ENCODE results near the gene EFNA5. TPM values are rescaled to one million over a fixed set of nuclear protein-coding genes. Genes with fewer than 3 reads are reported as not detected.

EFNA5 gene
- total and polyA plus RNA-seq, 4 donors = 0.14 to 0.93 (median 0.54) TPM

- H3K4me1 ChIP-seq (ENCODE audit: control insufficient read depth in 4 of 4, insufficient read depth in 4 of 4, low read length in 3 of 4) = no peaks in the 10 kb centered on the region
- DNase-seq (ENCODE audit: low spot score) = no peak
- no peaks in the 10 kb centered on the region for H3K9me3 ChIP-seq (ENCODE audit: control insufficient read depth in 4 of 4, low read length in 3 of 4)
- H3K27ac ChIP-seq (ENCODE audit: low read depth in 1 of 2, low read length in 2 of 2) = no peak overlapping the region
- no peaks in the 10 kb centered on the region for H3K27me3 ChIP-seq (ENCODE audit: control insufficient read depth in 4 of 4, insufficient read depth in 4 of 4, low read length in 3 of 4)
- 80% methylated on average over 1 of the region's 1 CpG for WGBS
- no peaks in the 10 kb centered on the region for H3K36me3 ChIP-seq (ENCODE audit: control insufficient read depth in 4 of 4, insufficient read depth in 3 of 4, low read depth in 1 of 4, low read length in 3 of 4)
- TF ChIP-seq RXRA (IDR thresholded peaks at IDR 0.05) = no peak
- no peak for TF ChIP-seq YY1 (IDR thresholded peaks at IDR 0.05)
- TF ChIP-seq RAD21 (IDR thresholded peaks at IDR 0.05) = no peak
- no peak for TF ChIP-seq GABPA (IDR thresholded peaks at IDR 0.05 in 1 of 2, conservative IDR thresholded peaks at IDR 0.05 in 1 of 2)
- no peak for TF ChIP-seq REST (IDR thresholded peaks at IDR 0.05)
- no peak for TF ChIP-seq NR2F2 (IDR thresholded peaks at IDR 0.05)
- no peak for TF ChIP-seq SP1 (IDR thresholded peaks at IDR 0.05)
- TF ChIP-seq JUND (IDR thresholded peaks at IDR 0.05) = no peak
- TF ChIP-seq CTCF (IDR thresholded peaks at IDR 0.05; ENCODE audit: low read depth, low read length, missing input control) = no peak
- no peak for TF ChIP-seq FOXA1 (IDR thresholded peaks at IDR 0.05)
- no peak for TF ChIP-seq HNF4A (conservative IDR thresholded peaks at IDR 0.05)
- no peak for TF ChIP-seq ZBTB33 (IDR thresholded peaks at IDR 0.05)
- TF ChIP-seq FOXA2 (IDR thresholded peaks at IDR 0.05) = no peak
- no peak for TF ChIP-seq MAX (IDR thresholded peaks at IDR 0.05)
- TF ChIP-seq TAF1 (conservative IDR thresholded peaks at IDR 0.05) = no peak
- no peak for TF ChIP-seq ATF3 (IDR thresholded peaks at IDR 0.05)
- no peak overlapping the region for H3K4me3 ChIP-seq (ENCODE audit: low read depth in 1 of 3, low read length in 3 of 3)
- H3K9ac ChIP-seq (ENCODE audit: low read depth in 1 of 2, low read length in 2 of 2) = no peak overlapping the region
Observed at GRCh38 chr5:107415762-107416161, 255.0 kb downstream of the EFNA5 start.

GRCh38 chr5:107414802-107415201 is 255.9 kb downstream of the EFNA5 start:
- no peaks in the 10 kb centered on the region for H3K36me3 ChIP-seq (ENCODE audit: control insufficient read depth in 4 of 4, insufficient read depth in 3 of 4, low read depth in 1 of 4, low read length in 3 of 4)
- no peaks in the 10 kb centered on the region for H3K4me1 ChIP-seq (ENCODE audit: control insufficient read depth in 4 of 4, insufficient read depth in 4 of 4, low read length in 3 of 4)
- DNase-seq (ENCODE audit: low spot score) = no peak
- 90% methylated on average over 2 of the region's 2 CpGs for WGBS
- H3K9ac ChIP-seq (ENCODE audit: low read depth in 1 of 2, low read length in 2 of 2) = no peak overlapping the region
- H3K27me3 ChIP-seq (ENCODE audit: control insufficient read depth in 4 of 4, insufficient read depth in 4 of 4, low read length in 3 of 4) = no peaks in the 10 kb centered on the region
- H3K4me3 ChIP-seq (ENCODE audit: low read depth in 1 of 3, low read length in 3 of 3) = no peak overlapping the region
- no peaks in the 10 kb centered on the region for H3K9me3 ChIP-seq (ENCODE audit: control insufficient read depth in 4 of 4, low read length in 3 of 4)
- H3K27ac ChIP-seq (ENCODE audit: low read depth in 1 of 2, low read length in 2 of 2) = no peak overlapping the region
- TF ChIP-seq EGR1 (IDR thresholded peaks at IDR 0.05; ENCODE audit: low read depth in 2 of 2) (no peak), YY1 (IDR thresholded peaks at IDR 0.05) (no peak), SP1 (IDR thresholded peaks at IDR 0.05) (no peak), MAX (IDR thresholded peaks at IDR 0.05) (no peak), JUND (IDR thresholded peaks at IDR 0.05) (no peak), FOXA2 (IDR thresholded peaks at IDR 0.05) (no peak), ATF3 (IDR thresholded peaks at IDR 0.05) (no peak), RXRA (IDR thresholded peaks at IDR 0.05) (no peak), HNF4G (IDR thresholded peaks at IDR 0.05) (no peak), TAF1 (conservative IDR thresholded peaks at IDR 0.05) (no peak), REST (IDR thresholded peaks at IDR 0.05) (no peak), ZBTB33 (IDR thresholded peaks at IDR 0.05) (no peak)

Measured in liver (tissue), 9 donors.